Measurements from ENCODE around the gene GNAQ.
A peak's percentile ranks its signal among the peaks of the same experiment; 100 is the strongest.

Gene GNAQ

GRCh38 chr9:77929942-77930341, 101.7 kb downstream of the GNAQ start:
- no peak for DNase-seq (ENCODE audit: low read depth)
- H3K4me3 ChIP-seq (ENCODE audit: low read depth, low read length) = no peak overlapping the region
- no peak for TF ChIP-seq CTCF (IDR thresholded peaks at IDR 0.05; ENCODE audit: insufficient read depth, low read depth, low read length, missing control alignments)

GRCh38 chr9:77927265-77927664, 104.3 kb downstream of the GNAQ start:
- no peak overlapping the region for H3K4me3 ChIP-seq (ENCODE audit: low read depth, low read length)
- no peak for DNase-seq (ENCODE audit: low read depth)
- no peak for TF ChIP-seq CTCF (IDR thresholded peaks at IDR 0.05; ENCODE audit: insufficient read depth, low read depth, low read length, missing control alignments)

GRCh38 chr9:77926371-77926878, 105.2 kb downstream of the GNAQ start:
- no peak for TF ChIP-seq CTCF (IDR thresholded peaks at IDR 0.05; ENCODE audit: insufficient read depth, low read depth, low read length, missing control alignments)
- DNase-seq (ENCODE audit: low read depth) = no peak
- no peak overlapping the region for H3K4me3 ChIP-seq (ENCODE audit: low read depth, low read length)

GRCh38 chr9:77922591-77922990, 109.0 kb downstream of the GNAQ start:
- no peak overlapping the region for H3K4me3 ChIP-seq (ENCODE audit: low read depth, low read length)
- TF ChIP-seq CTCF (IDR thresholded peaks at IDR 0.05; ENCODE audit: insufficient read depth, low read depth, low read length, missing control alignments) = no peak
- DNase-seq (ENCODE audit: low read depth) = no peak

- H3K4me3 ChIP-seq (ENCODE audit: low read depth, low read length) = no peak overlapping the region
- no peak for TF ChIP-seq CTCF (IDR thresholded peaks at IDR 0.05; ENCODE audit: insufficient read depth, low read depth, low read length, missing control alignments)
- peak; percentile 55 for DNase-seq (ENCODE audit: low read depth)
Observed at GRCh38 chr9:77917800-77918199, 113.8 kb downstream of the GNAQ start.

GRCh38 chr9:77916820-77917219, 114.8 kb downstream of the GNAQ start:
- no peak overlapping the region for H3K4me3 ChIP-seq (ENCODE audit: low read depth, low read length)
- DNase-seq (ENCODE audit: low read depth) = no peak
- TF ChIP-seq CTCF (IDR thresholded peaks at IDR 0.05; ENCODE audit: insufficient read depth, low read depth, low read length, missing control alignments) = no peak

GRCh38 chr9:77916410-77916819, 115.2 kb downstream of the GNAQ start:
- no peak for TF ChIP-seq CTCF (IDR thresholded peaks at IDR 0.05; ENCODE audit: insufficient read depth, low read depth, low read length, missing control alignments)
- peak; percentile 88 for DNase-seq (ENCODE audit: low read depth)
- no peak overlapping the region for H3K4me3 ChIP-seq (ENCODE audit: low read depth, low read length)
